SU-DHL-6 (cell line): ENCODE data around the gene SLFN5.

Experiments used
- H2AFZ ChIP-seq: fragments of 200-600 bp; sonication (generic); 2 replicates; pipeline ENCODE4 v1.6.1; 2014; ENCODE audit warnings: low read depth, mild to moderate bottlenecking, moderate library complexity, mixed read lengths, antibody characterized with exemption, low read length; ENCODE audit not compliant: severe bottlenecking
- H3F3A ChIP-seq: fragments of 200-600 bp; shearing (Covaris generic); 2 replicates; pipeline ENCODE4 v1.6.0; 2016; ENCODE audit warnings: antibody characterized with exemption, mild to moderate bottlenecking; ENCODE audit not compliant: insufficient read depth
- H3K27ac ChIP-seq: fragments of 200-600 bp; sonication (generic); 2 replicates; pipeline ENCODE4 v1.5.1; 2016; ENCODE audit warnings: low read depth, mild to moderate bottlenecking, low read length, moderate library complexity, mixed read lengths
- H3K27me3 ChIP-seq: fragments of 200-600 bp; sonication (generic), shearing (Covaris generic); 2 replicates; pipeline ENCODE4 v1.6.0; 2014; ENCODE audit warnings: mild to moderate bottlenecking, low read length
- H3K36me3 ChIP-seq: fragments of 200-600 bp; sonication (generic); 2 replicates; pipeline ENCODE4 v1.6.1; 2014; ENCODE audit warnings: mild to moderate bottlenecking, low read length, mixed read lengths
- H3K4me2 ChIP-seq: fragments of 300-600, 200-600 bp; shearing (Covaris generic), sonication (generic); 2 replicates; pipeline ENCODE4 v1.6.0; 2014; ENCODE audit warnings: low read length, low read depth, mild to moderate bottlenecking; ENCODE audit not compliant: poor library complexity, severe bottlenecking
- H3K4me3 ChIP-seq: fragments of 200-600 bp; sonication (generic); 2 replicates; pipeline ENCODE4 v1.5.1; 2014; ENCODE audit warnings: antibody characterized with exemption, low read length, mild to moderate bottlenecking, mixed read lengths; ENCODE audit not compliant: insufficient read depth, poor library complexity, severe bottlenecking
- H3K79me2 ChIP-seq: fragments of 200-600 bp; sonication (generic); 2 replicates; pipeline ENCODE4 v1.6.1; 2014; ENCODE audit warnings: mild to moderate bottlenecking, low read length, moderate library complexity; ENCODE audit not compliant: insufficient read depth
- H3K9ac ChIP-seq: fragments of 200-600 bp; sonication (generic); 2 replicates; pipeline ENCODE4 v1.7.0; 2014; ENCODE audit warnings: mild to moderate bottlenecking, low read length
- H3K9me2 ChIP-seq: fragments of 200-600 bp; sonication (generic); replicated peaks from 2 replicates; pipeline ENCODE4 v1.6.1; 2014; ENCODE audit warnings: low read length; ENCODE audit not compliant: insufficient read depth
- H3K9me3 ChIP-seq: fragments of 200-600 bp; sonication (generic); 2 replicates; pipeline ENCODE4 v1.6.1; 2014; ENCODE audit warnings: low read length, mixed read lengths; ENCODE audit not compliant: insufficient read depth
- H4K20me1 ChIP-seq: fragments of 200-600 bp; sonication (generic); 2 replicates; pipeline ENCODE4 v1.6.1; 2014; ENCODE audit warnings: low read depth, mild to moderate bottlenecking, antibody characterized with exemption, low read length, moderate library complexity, mixed read lengths
- CTCF ChIP-seq: fragments of 200-600 bp; sonication (generic); IDR thresholded peaks from one replicate; pipeline ENCODE4 v1.5.1; 2017; ENCODE audit warnings: antibody characterized with exemption, mild to moderate bottlenecking, low read length, moderate library complexity; ENCODE audit not compliant: insufficient read depth, poor library complexity, severe bottlenecking
- EZH2phosphoT487 ChIP-seq: fragments of 200-600 bp; sonication (generic), shearing (Covaris generic); conservative IDR thresholded peaks from 2 replicates; pipeline ENCODE4 v1.6.1; 2018; ENCODE audit warnings: mild to moderate bottlenecking, antibody characterized with exemption, low read length, moderate library complexity, mixed read lengths

The SLFN5 gene

DNA sequence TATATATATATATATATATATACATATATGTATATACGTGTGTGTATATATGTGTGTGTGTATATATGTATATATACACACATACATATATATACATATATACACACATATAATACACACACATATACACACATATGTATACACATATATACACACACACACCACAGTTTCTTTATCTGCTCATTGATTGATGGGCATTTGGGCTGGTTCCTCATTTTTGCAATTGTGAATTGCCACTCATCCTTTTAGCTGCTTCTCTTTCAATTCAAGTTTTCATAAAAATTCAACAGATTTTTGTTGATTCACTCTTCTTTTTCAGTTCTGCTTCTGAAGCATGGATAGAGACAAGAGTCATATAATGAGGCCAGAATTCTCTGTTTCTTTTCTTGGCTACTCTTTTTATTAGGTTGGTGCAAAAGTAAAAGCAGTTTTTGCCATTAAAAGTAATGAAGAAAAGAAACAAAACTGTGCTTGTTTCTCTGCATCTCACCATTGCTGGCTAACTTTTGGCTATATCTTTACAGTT, 44.5 kb downstream of the SLFN5 start:
- H3K9me3 ChIP-seq = no peaks in the 10 kb centered on the region
- no peaks in the 10 kb centered on the region for H3K9me2 ChIP-seq
- TF ChIP-seq EZH2phosphoT487 = no peak
- no peak for TF ChIP-seq CTCF
- H3K36me3 ChIP-seq = no peaks in the 10 kb centered on the region
- no peaks in the 10 kb centered on the region for H3K79me2 ChIP-seq
- H3K9ac ChIP-seq = no peak overlapping the region
- H3F3A ChIP-seq = no peaks in the 10 kb centered on the region
- no peaks in the 10 kb centered on the region for H3K27me3 ChIP-seq
- no peak overlapping the region for H3K4me2 ChIP-seq
- no peak overlapping the region for H3K27ac ChIP-seq
- H4K20me1 ChIP-seq = no peaks in the 10 kb centered on the region
- no peak overlapping the region for H3K4me3 ChIP-seq
- no peak overlapping the region for H2AFZ ChIP-seq

DNA sequence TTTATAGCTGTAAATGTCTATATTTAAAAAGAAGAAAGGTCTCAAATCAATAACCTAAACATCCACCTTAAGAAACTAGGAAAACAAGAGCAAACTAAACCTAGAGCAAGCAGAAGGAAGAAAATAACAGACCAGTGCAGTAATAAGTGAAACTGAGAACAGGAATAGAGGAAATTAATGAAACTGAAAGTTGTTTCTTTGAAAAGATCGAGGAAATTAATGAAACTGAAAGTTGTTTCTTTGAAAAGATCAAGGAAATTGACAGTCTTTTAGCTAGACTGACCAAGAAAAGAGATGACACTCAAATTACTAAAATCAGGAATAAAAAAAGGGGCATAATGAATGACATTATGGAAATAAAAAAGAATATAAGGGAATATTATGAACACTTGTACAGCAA, 46.4 kb downstream of the SLFN5 start:
- Histone ChIP-seq H3K27ac (no peak overlapping the region), H3K4me2 (no peak overlapping the region), H3K9me3 (no peaks in the 10 kb centered on the region), H2AFZ (no peak overlapping the region), H3K27me3 (no peaks in the 10 kb centered on the region), H4K20me1 (no peaks in the 10 kb centered on the region), H3F3A (no peaks in the 10 kb centered on the region), H3K36me3 (no peaks in the 10 kb centered on the region), H3K4me3 (no peak overlapping the region), H3K9ac (no peak overlapping the region), H3K9me2 (no peaks in the 10 kb centered on the region), H3K79me2 (no peaks in the 10 kb centered on the region)
- TF ChIP-seq CTCF (no peak), EZH2phosphoT487 (no peak)

DNA sequence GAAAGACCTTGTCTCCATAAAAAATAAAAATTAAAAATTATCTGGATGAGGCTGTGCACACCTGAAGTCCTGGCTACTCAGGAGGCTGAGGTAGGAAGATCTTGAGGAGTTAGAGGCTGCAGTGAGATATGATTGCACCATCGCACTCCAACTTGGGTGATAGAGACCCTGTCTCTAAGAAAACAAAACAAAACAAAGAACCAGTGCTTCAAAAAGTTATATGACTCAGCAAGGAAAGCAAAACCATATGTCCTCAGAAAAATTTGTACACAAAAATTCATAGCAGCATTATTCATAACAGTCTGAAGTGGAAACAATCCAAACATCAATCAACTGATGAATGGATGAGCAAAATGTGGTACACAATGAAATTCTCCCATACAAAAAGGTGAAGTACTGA, 48.9 kb downstream of the SLFN5 start:
- Histone ChIP-seq H4K20me1 (no peaks in the 10 kb centered on the region), H3F3A (no peaks in the 10 kb centered on the region), H3K36me3 (no peaks in the 10 kb centered on the region), H3K27ac (no peak overlapping the region), H3K4me3 (no peak overlapping the region), H3K79me2 (no peaks in the 10 kb centered on the region), H3K4me2 (no peak overlapping the region), H3K9me2 (no peaks in the 10 kb centered on the region), H2AFZ (no peak overlapping the region), H3K9me3 (no peaks in the 10 kb centered on the region), H3K27me3 (no peaks in the 10 kb centered on the region), H3K9ac (no peak overlapping the region)
- no peak for TF ChIP-seq CTCF
- TF ChIP-seq EZH2phosphoT487 = no peak
